ENCODE measurements around the gene TBX21. TPM values are rescaled to one million over a fixed set of nuclear protein-coding genes. Genes with fewer than 3 reads are reported as not detected.

TBX21 gene
- total and polyA plus RNA-seq, 9 of the 15 experiments (the other 6 are each of a cell fraction or from before 2014, with no cell fraction given), result 0.07 TPM; not detected in 8

DNA sequence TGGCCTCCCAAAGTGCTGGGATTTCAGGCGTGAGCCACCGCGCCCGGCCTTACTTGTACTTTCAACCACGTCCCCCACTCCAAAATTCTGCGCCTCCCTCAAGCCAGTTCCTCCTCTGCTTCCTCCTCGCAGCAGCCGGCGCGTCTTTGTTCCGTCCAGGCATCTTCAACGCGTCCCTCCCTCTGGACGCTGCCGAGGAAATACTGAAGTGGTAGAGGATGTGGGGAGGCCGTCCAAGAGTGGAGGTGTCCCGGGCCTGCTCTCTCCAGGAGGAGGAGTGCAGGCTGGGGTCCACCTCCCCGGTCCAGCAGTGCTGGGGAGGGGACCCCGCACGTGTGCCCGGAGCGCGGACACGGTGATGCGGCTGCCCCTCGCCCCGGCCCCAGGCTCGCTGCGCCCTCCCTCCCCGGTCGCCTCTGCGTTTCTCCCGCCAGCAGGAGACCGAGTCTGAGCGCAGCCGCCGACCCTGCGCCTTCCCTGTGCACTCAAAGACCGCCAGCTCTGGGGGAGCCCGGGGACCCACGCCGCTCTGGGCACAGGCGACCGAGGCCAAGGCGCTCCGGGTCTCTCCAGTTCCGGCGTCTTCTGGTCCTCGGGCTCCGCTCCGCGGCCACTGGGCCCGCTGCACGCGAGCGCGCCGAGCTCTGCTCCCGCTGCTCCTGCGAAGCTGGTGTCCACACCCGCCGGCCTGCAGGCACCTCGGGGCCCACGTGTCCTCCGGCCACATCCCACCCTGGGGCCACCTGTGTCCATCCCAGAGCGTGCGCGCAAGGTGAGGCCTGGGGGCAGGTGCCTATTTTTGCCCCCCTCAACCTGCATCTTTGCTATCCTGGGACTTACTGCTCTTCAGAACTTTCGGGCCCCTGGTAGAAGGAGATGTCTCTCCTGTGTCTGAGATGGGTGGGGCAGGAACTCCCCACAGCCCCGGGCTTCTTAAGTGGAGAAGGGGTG, 56.9 kb downstream of the TBX21 start (continued):
- TF ChIP-seq, protein P1, sequence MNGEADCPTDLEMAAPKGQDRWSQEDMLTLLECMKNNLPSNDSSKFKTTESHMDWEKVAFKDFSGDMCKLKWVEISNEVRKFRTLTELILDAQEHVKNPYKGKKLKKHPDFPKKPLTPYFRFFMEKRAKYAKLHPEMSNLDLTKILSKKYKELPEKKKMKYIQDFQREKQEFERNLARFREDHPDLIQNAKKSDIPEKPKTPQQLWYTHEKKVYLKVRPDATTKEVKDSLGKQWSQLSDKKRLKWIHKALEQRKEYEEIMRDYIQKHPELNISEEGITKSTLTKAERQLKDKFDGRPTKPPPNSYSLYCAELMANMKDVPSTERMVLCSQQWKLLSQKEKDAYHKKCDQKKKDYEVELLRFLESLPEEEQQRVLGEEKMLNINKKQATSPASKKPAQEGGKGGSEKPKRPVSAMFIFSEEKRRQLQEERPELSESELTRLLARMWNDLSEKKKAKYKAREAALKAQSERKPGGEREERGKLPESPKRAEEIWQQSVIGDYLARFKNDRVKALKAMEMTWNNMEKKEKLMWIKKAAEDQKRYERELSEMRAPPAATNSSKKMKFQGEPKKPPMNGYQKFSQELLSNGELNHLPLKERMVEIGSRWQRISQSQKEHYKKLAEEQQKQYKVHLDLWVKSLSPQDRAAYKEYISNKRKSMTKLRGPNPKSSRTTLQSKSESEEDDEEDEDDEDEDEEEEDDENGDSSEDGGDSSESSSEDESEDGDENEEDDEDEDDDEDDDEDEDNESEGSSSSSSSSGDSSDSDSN (IDR thresholded peaks at IDR 0.05; ENCODE audit: borderline replicate concordance in 1 of 2, low read depth in 2 of 2, low read length in 2 of 2), result peak; percentile 39 to 86; a peak in 1 of 4 replicates
- TF ChIP-seq, protein P2, sequence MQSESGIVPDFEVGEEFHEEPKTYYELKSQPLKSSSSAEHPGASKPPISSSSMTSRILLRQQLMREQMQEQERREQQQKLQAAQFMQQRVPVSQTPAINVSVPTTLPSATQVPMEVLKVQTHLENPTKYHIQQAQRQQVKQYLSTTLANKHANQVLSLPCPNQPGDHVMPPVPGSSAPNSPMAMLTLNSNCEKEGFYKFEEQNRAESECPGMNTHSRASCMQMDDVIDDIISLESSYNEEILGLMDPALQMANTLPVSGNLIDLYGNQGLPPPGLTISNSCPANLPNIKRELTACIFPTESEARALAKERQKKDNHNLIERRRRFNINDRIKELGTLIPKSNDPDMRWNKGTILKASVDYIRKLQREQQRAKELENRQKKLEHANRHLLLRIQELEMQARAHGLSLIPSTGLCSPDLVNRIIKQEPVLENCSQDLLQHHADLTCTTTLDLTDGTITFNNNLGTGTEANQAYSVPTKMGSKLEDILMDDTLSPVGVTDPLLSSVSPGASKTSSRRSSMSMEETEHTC (IDR thresholded peaks at IDR 0.05), result no peak
- TF ChIP-seq MCM2 (IDR thresholded peaks at IDR 0.05; ENCODE audit: low read depth) (no peak), STAG1 (CRISPR knock-in tag; IDR thresholded peaks at IDR 0.05; ENCODE audit: borderline replicate concordance) (peak; percentile 75; the same call in 1 of the 2 replicates), TEAD4 (IDR thresholded peaks at IDR 0.05; ENCODE audit: low read length) (no peak), TEAD4 (CRISPR knock-in tag; IDR thresholded peaks at IDR 0.05; ENCODE audit: borderline replicate concordance) (0 out of 2 replicates have a peak, but pooled peaks have one; percentile 21), ZNF24 (IDR thresholded peaks at IDR 0.05) (no peak), ZNF140 (CRISPR knock-in tag; IDR thresholded peaks at IDR 0.05) (no peak), YBX1 (IDR thresholded peaks at IDR 0.05) (no peak), HDAC8 (tag; IDR thresholded peaks at IDR 0.05) (no peak), ZNF23 (CRISPR knock-in tag; IDR thresholded peaks at IDR 0.05) (no peak), MEIS2 (IDR thresholded peaks at IDR 0.05; ENCODE audit: partially characterized antibody) (no peak), SMC3 (conservative IDR thresholded peaks at IDR 0.05; ENCODE audit: insufficient read depth, low read depth, low read length) (peak; percentile 51)
- TF ChIP-seq, protein P3, sequence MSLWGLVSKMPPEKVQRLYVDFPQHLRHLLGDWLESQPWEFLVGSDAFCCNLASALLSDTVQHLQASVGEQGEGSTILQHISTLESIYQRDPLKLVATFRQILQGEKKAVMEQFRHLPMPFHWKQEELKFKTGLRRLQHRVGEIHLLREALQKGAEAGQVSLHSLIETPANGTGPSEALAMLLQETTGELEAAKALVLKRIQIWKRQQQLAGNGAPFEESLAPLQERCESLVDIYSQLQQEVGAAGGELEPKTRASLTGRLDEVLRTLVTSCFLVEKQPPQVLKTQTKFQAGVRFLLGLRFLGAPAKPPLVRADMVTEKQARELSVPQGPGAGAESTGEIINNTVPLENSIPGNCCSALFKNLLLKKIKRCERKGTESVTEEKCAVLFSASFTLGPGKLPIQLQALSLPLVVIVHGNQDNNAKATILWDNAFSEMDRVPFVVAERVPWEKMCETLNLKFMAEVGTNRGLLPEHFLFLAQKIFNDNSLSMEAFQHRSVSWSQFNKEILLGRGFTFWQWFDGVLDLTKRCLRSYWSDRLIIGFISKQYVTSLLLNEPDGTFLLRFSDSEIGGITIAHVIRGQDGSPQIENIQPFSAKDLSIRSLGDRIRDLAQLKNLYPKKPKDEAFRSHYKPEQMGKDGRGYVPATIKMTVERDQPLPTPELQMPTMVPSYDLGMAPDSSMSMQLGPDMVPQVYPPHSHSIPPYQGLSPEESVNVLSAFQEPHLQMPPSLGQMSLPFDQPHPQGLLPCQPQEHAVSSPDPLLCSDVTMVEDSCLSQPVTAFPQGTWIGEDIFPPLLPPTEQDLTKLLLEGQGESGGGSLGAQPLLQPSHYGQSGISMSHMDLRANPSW (CRISPR knock-in tag; IDR thresholded peaks at IDR 0.05), result no peak

All from K562 (cell line).